K562 (cell line): ENCODE measurements around the gene FTL. TPM values are rescaled to one million over a fixed set of nuclear protein-coding genes. Genes with fewer than 3 reads are reported as not detected.
A peak's percentile ranks its signal among the peaks of the same experiment; 100 is the strongest.

Source experiments
- BRF2 ChIP-seq: IDR thresholded peaks from 3 replicates; pipeline ENCODE4 v1.6.1; 2011; ENCODE audit warnings: borderline replicate concordance, mild to moderate bottlenecking; ENCODE audit not compliant: insufficient read length, insufficient read depth
- FOXP4 ChIP-seq: sonication (generic); formaldehyde crosslinking; IDR thresholded peaks from 2 replicates; pipeline ENCODE4 v1.8.0; 2022; ENCODE audit warnings: mild to moderate bottlenecking, missing genetic modification reagents, borderline replicate concordance
- GTF2E2 ChIP-seq: fragments of 200-800 bp; sonication (Bioruptor generic); IDR thresholded peaks from 2 replicates; pipeline ENCODE4 v1.6.1; 2016; ENCODE audit warnings: missing genetic modification characterization, missing compliant biosample characterization
- MCM5 ChIP-seq: fragments of 450-650 bp; IDR thresholded peaks from 2 replicates; pipeline ENCODE4 v1.6.1; 2016; ENCODE audit warnings: low read depth
- NBN ChIP-seq: fragments of 450-650 bp; IDR thresholded peaks from 2 replicates; pipeline ENCODE4 v1.6.1; 2016; ENCODE audit warnings: low read depth, mild to moderate bottlenecking
- NKRF ChIP-seq: fragments of 450-650 bp; IDR thresholded peaks from 2 replicates; pipeline ENCODE4 v1.6.1; 2016; ENCODE audit warnings: borderline replicate concordance
- PHTF2 ChIP-seq: fragments of 250-450 bp; sonication (Bioruptor Pico); IDR thresholded peaks from 2 replicates; pipeline ENCODE4 v1.5.0; 2021; ENCODE audit warnings: mild to moderate bottlenecking
- RBFOX2 ChIP-seq: fragments of 200-400 bp; formaldehyde crosslinking; IDR thresholded peaks from 2 replicates; pipeline ENCODE4 v1.6.1; 2017; ENCODE audit warnings: low read depth, mild to moderate bottlenecking, low read length, moderate library complexity
- TSHZ1 ChIP-seq: fragments of 250-450 bp; sonication (Bioruptor Pico); IDR thresholded peaks from 2 replicates; pipeline ENCODE4 v1.4.0; 2020; ENCODE audit warnings: mild to moderate bottlenecking, moderate library complexity
- polyA plus RNA-seq, 8 experiments: library from polyadenylated mRNA; depleted of rRNA in 4 of 8; stranded (reverse) in 5 of 8; unstranded in 3 of 8; fragments of >200 nt; fragmentation: Nextera tagmentation in 2 of 8; fragmentation: Illumina TruSeq in 1 of 8; extraction: Ambion mirVana in 2 of 8; extraction: Trizol in 1 of 8; gene quantifications; 2 replicates each; pipeline versions ENCODE4 v1.2.1 to v1.2.3, GENCODE V29; 2011 to 2014; ENCODE audit warnings: inconsistent platforms in 1 of 8, missing spikeins in 1 of 8
- total RNA-seq, 7 experiments: library from RNA; depleted of rRNA in 6 of 7; stranded (reverse); fragments of >200 nt in 6 of 7; fragmentation: Illumina TruSeq in 2 of 7; extraction: Trizol in 2 of 7; gene quantifications; 2 replicates each; pipeline versions ENCODE4 v1.2.1 to v1.2.3, GENCODE V29; 2011 to 2021; ENCODE audit warnings: low replicate concordance in 1 of 7

The FTL gene
- total and polyA plus RNA-seq, 9 of the 15 experiments (the other 6 are each of a cell fraction or from before 2014, with no cell fraction given): 1,231 to 27,415 (median 3,965) TPM

GRCh38 chr19:49014123-49014869, 49.2 kb downstream of the FTL start (continued):
- TF ChIP-seq NKRF: no peak
- no peak for TF ChIP-seq BRF2
- TF ChIP-seq PHTF2 (CRISPR knock-in tag): no peak
- no peak for TF ChIP-seq FOXP4
- TF ChIP-seq RBFOX2: peak; percentile 52
- no peak for TF ChIP-seq NBN
- no peak for TF ChIP-seq MCM5
- no peak for TF ChIP-seq TSHZ1 (CRISPR knock-in tag)
- no peak for TF ChIP-seq GTF2E2 (tag)
